ENCODE measurements around the gene LILRB1. TPM values are rescaled to one million over a fixed set of nuclear protein-coding genes. Genes with fewer than 3 reads are reported as not detected.
A peak's percentile ranks its signal among the peaks of the same experiment; 100 is the strongest.
"Not testable (repeated sequence)": the region's sequence is repeated elsewhere in the genome, so short reads cannot be mapped to it uniquely, and the experiment has no call there.

Gene LILRB1
- polyA plus RNA-seq, 3 donors from 2014 or later: 4.7 to 12.8 (median 9.1) TPM

- H3K27me3 Mint-ChIP-seq (ENCODE audit: low read depth in 3 of 3): peaks cover 8 to 23% (median 10%) of the 10 kb centered on the region in 3 donors
- DNase-seq: no peak
- H3K9me3 Mint-ChIP-seq: no peaks in the 10 kb centered on the region
- H3K4me3 Mint-ChIP-seq: no peak overlapping the region
- no peak overlapping the region for H3K27ac Mint-ChIP-seq
- H3K4me1 Mint-ChIP-seq: no peaks in the 10 kb centered on the region
- H3K36me3 Mint-ChIP-seq: no peaks in the 10 kb centered on the region
Measured at GRCh38 chr19:54659300-54659699, 29.0 kb downstream of the LILRB1 start.

GRCh38 chr19:54660306-54660705 lies 30.0 kb downstream of the LILRB1 start:
- H3K27ac Mint-ChIP-seq: no peak overlapping the region
- peaks cover 4 to 23% (median 6%) of the 10 kb centered on the region in 3 donors for H3K27me3 Mint-ChIP-seq (ENCODE audit: low read depth in 3 of 3)
- no peaks in the 10 kb centered on the region for H3K9me3 Mint-ChIP-seq
- H3K36me3 Mint-ChIP-seq: no peaks in the 10 kb centered on the region
- no peak overlapping the region for H3K4me3 Mint-ChIP-seq
- DNase-seq: no peak
- H3K4me1 Mint-ChIP-seq: no peaks in the 10 kb centered on the region

- H3K9me3 Mint-ChIP-seq: no peaks in the 10 kb centered on the region
- no peak overlapping the region for H3K27ac Mint-ChIP-seq
- no peak overlapping the region for H3K4me3 Mint-ChIP-seq
- H3K36me3 Mint-ChIP-seq: no peaks in the 10 kb centered on the region
- peaks cover 6 to 20% (median 7%) of the 10 kb centered on the region in 3 donors for H3K27me3 Mint-ChIP-seq (ENCODE audit: low read depth in 3 of 3)
- H3K4me1 Mint-ChIP-seq: no peaks in the 10 kb centered on the region
- no peak for DNase-seq
Measured at GRCh38 chr19:54660964-54661363, 30.7 kb downstream of the LILRB1 start.

GRCh38 chr19:54661846-54662481 lies 31.7 kb downstream of the LILRB1 start:
- Mint-ChIP-seq H3K27me3 (ENCODE audit: low read depth in 3 of 3) (peaks cover 6 to 19% (median 6%) of the 10 kb centered on the region in 3 donors), H3K4me1 (no peaks in the 10 kb centered on the region), H3K4me3 (no peak overlapping the region), H3K9me3 (no peaks in the 10 kb centered on the region), H3K36me3 (no peaks in the 10 kb centered on the region), H3K27ac (no peak overlapping the region)
- DNase-seq: no peak

- Mint-ChIP-seq H3K4me3 (no peak within 1 kb of the TSS), H3K27me3 (ENCODE audit: low read depth in 3 of 3) (peaks cover 6 to 19% (median 8%) of the 10 kb centered on the region in 3 donors), H3K27ac (no peak within 1 kb of the TSS), H3K9me3 (no peaks in the 10 kb centered on the region), H3K36me3 (no peaks in the 10 kb centered on the region), H3K4me1 (no peaks in the 10 kb centered on the region)
- DNase-seq: no peak
Measured at GRCh38 chr19:54662730-54663129, 32.4 kb downstream of the LILRB1 start, which contains the start of gene LILRB4. Gene LILRB4 (plus strand): TSS chr19:54662985. CDS start chr19:54663034, 49 bp downstream.

- H3K4me3 Mint-ChIP-seq: no peak overlapping the region
- H3K27me3 Mint-ChIP-seq (ENCODE audit: low read depth in 3 of 3): peaks cover 6 to 17% (median 10%) of the 10 kb centered on the region in 3 donors
- H3K4me1 Mint-ChIP-seq: no peaks in the 10 kb centered on the region
- H3K9me3 Mint-ChIP-seq: peaks cover 0 to 17% (median 7%) of the 10 kb centered on the region in 6 donors
- H3K27ac Mint-ChIP-seq: no peak overlapping the region
- H3K36me3 Mint-ChIP-seq: no peaks in the 10 kb centered on the region
- DNase-seq: no peak
Measured at GRCh38 chr19:54665530-54665929, 35.2 kb downstream of the LILRB1 start.

- H3K4me3 Mint-ChIP-seq: no peak overlapping the region
- no peaks in the 10 kb centered on the region for H3K36me3 Mint-ChIP-seq
- no peak overlapping the region for H3K27ac Mint-ChIP-seq
- peaks cover 0 to 17% (median 7%) of the 10 kb centered on the region in 6 donors for H3K9me3 Mint-ChIP-seq
- H3K27me3 Mint-ChIP-seq (ENCODE audit: low read depth in 3 of 3): peaks cover 7 to 12% (median 11%) of the 10 kb centered on the region in 3 donors
- no peak for DNase-seq
- H3K4me1 Mint-ChIP-seq: no peaks in the 10 kb centered on the region
Measured at GRCh38 chr19:54667217-54667616, 36.9 kb downstream of the LILRB1 start.

- H3K36me3 Mint-ChIP-seq: no peaks in the 10 kb centered on the region
- H3K27me3 Mint-ChIP-seq (ENCODE audit: low read depth in 3 of 3): peaks cover 7 to 11% (median 10%) of the 10 kb centered on the region in 3 donors
- no peak overlapping the region for H3K27ac Mint-ChIP-seq
- H3K4me3 Mint-ChIP-seq: no peak overlapping the region
- H3K9me3 Mint-ChIP-seq: peaks cover 0 to 17% (median 7%) of the 10 kb centered on the region in 6 donors
- no peak for DNase-seq
- no peaks in the 10 kb centered on the region for H3K4me1 Mint-ChIP-seq
Measured at GRCh38 chr19:54668353-54668752, 38.1 kb downstream of the LILRB1 start.

- Mint-ChIP-seq H3K36me3 (no peaks in the 10 kb centered on the region), H3K9me3 (peaks cover 0 to 17% (median 7%) of the 10 kb centered on the region in 6 donors), H3K4me1 (peaks cover 0 to 2% of the 10 kb centered on the region in 2 donors), H3K27ac (no peak overlapping the region), H3K27me3 (ENCODE audit: low read depth in 3 of 3) (peaks cover 8 to 14% (median 10%) of the 10 kb centered on the region in 3 donors), H3K4me3 (no peak overlapping the region)
- no peak for DNase-seq
Measured at GRCh38 chr19:54670576-54671357, 40.5 kb downstream of the LILRB1 start.

GRCh38 chr19:54673222-54673621 lies 42.9 kb downstream of the LILRB1 start:
- Mint-ChIP-seq H3K27ac (no peak overlapping the region), H3K4me1 (peaks cover 2 to 5% of the 10 kb centered on the region in 2 donors), H3K9me3 (peaks cover 0 to 13% (median 4%) of the 10 kb centered on the region in 6 donors), H3K4me3 (no peak overlapping the region), H3K27me3 (ENCODE audit: low read depth in 3 of 3) (peaks cover 7 to 14% (median 11%) of the 10 kb centered on the region in 3 donors), H3K36me3 (no peaks in the 10 kb centered on the region)
- DNase-seq: no peak

- peaks cover 0 to 4% (median 0%) of the 10 kb centered on the region in 6 donors for H3K9me3 Mint-ChIP-seq
- H3K36me3 Mint-ChIP-seq: no peaks in the 10 kb centered on the region
- H3K4me1 Mint-ChIP-seq: peaks cover 2 to 5% of the 10 kb centered on the region in 2 donors
- H3K4me3 Mint-ChIP-seq: no peak overlapping the region
- no peak overlapping the region for H3K27ac Mint-ChIP-seq
- DNase-seq: peak; percentile 28 to 46 (median 30)
- peaks cover 7 to 15% (median 14%) of the 10 kb centered on the region in 3 donors for H3K27me3 Mint-ChIP-seq (ENCODE audit: low read depth in 3 of 3)
Measured at GRCh38 chr19:54674021-54674617, 43.8 kb downstream of the LILRB1 start.

- not testable (repeated sequence) for H3K36me3 Mint-ChIP-seq
Measured at GRCh38 chr19:54676210-54676834, 46.0 kb downstream of the LILRB1 start.

GRCh38 chr19:54677217-54677616 lies 46.9 kb downstream of the LILRB1 start:
- no peaks in the 10 kb centered on the region for H3K9me3 Mint-ChIP-seq
- no peak overlapping the region for H3K27ac Mint-ChIP-seq
- H3K4me1 Mint-ChIP-seq: peaks cover 2 to 5% of the 10 kb centered on the region in 2 donors
- peaks cover 2 to 20% (median 18%) of the 10 kb centered on the region in 3 donors for H3K27me3 Mint-ChIP-seq (ENCODE audit: low read depth in 3 of 3)
- no peaks in the 10 kb centered on the region for H3K36me3 Mint-ChIP-seq
- H3K4me3 Mint-ChIP-seq: no peak overlapping the region
- no peak for DNase-seq

More at GRCh38 chr19:54676210-54676834, 46.0 kb downstream of the LILRB1 start:
- not testable (repeated sequence) for H3K27ac Mint-ChIP-seq, H3K4me1 Mint-ChIP-seq, H3K9me3 Mint-ChIP-seq, H3K4me3 Mint-ChIP-seq
- peak; percentile 45 to 52 (median 51) for DNase-seq
- H3K27me3 Mint-ChIP-seq (ENCODE audit: low read depth in 3 of 3): peaks cover 2 to 17% (median 15%) of the 10 kb centered on the region in 3 donors
